NCI-H2196 treated with DMSO at 0.1 percent for 48 hours (cell line): Measurements from ENCODE around the gene PDE4A.
"Not testable (repeated sequence)": the region's sequence is repeated elsewhere in the genome, so short reads cannot be mapped to it uniquely, and the experiment has no call there.

ENCODE experiments used
- DNase-seq: peaks from one replicate; lab custom pipeline; 2025; ENCODE audit not compliant: unreplicated experiment; lab: John Stamatoyannopoulos, UW

Gene PDE4A

GRCh38 chr19:10461047-10461949 is 41.0 kb downstream of the PDE4A start:
- DNase-seq, result peak; percentile 93

- not testable (repeated sequence) for DNase-seq
Observed at GRCh38 chr19:10462042-10462441, 41.7 kb downstream of the PDE4A start.

- no peak for DNase-seq
Observed at GRCh38 chr19:10462557-10462956, 42.2 kb downstream of the PDE4A start.

- no peak for DNase-seq
Observed at GRCh38 chr19:10464456-10464855, 44.1 kb downstream of the PDE4A start.

GRCh38 chr19:10467104-10467706 is 46.9 kb downstream of the PDE4A start:
- DNase-seq, result no peak

- no peak for DNase-seq
Observed at GRCh38 chr19:10468133-10468532, 47.8 kb downstream of the PDE4A start.

GRCh38 chr19:10471909-10472308 is 51.6 kb downstream of the PDE4A start:
- DNase-seq, result peak; percentile 2

GRCh38 chr19:10473192-10473591 is 52.9 kb downstream of the PDE4A start:
- no peak for DNase-seq

GRCh38 chr19:10474962-10475451 is 54.7 kb downstream of the PDE4A start:
- DNase-seq, result no peak

- no peak for DNase-seq
Observed at GRCh38 chr19:10478476-10478875, 58.1 kb downstream of the PDE4A start.

- DNase-seq, result peak; percentile 94
Observed at GRCh38 chr19:10478903-10479384, 58.6 kb downstream of the PDE4A start.

GRCh38 chr19:10486551-10486950 is 66.2 kb downstream of the PDE4A start:
- DNase-seq, result no peak

GRCh38 chr19:10491472-10492047 is 71.2 kb downstream of the PDE4A start:
- DNase-seq, result no peak

- DNase-seq, result no peak
Observed at GRCh38 chr19:10497371-10497770, 77.0 kb downstream of the PDE4A start.

GRCh38 chr19:10499550-10500246 is 79.4 kb downstream of the PDE4A start:
- DNase-seq, result no peak

GRCh38 chr19:10500247-10500592 is 79.9 kb downstream of the PDE4A start:
- DNase-seq, result no peak

- peak; percentile 88 for DNase-seq
Observed at GRCh38 chr19:10501971-10502523, 81.7 kb downstream of the PDE4A start.

GRCh38 chr19:10502524-10503001 is 82.2 kb downstream of the PDE4A start:
- peak; percentile 79 for DNase-seq

GRCh38 chr19:10503002-10503789 is 82.9 kb downstream of the PDE4A start, which contains the start of gene KEAP1:
Gene KEAP1 (minus strand): TSS chr19:10503356. CDS start chr19:10500033, 3,323 bp downstream.
- peak; percentile 42 for DNase-seq
